Heart right ventricle (tissue), 16 donors: ENCODE results near the gene BRME1. TPM values are rescaled to one million over a fixed set of nuclear protein-coding genes. Genes with fewer than 3 reads are reported as not detected.

Source experiments
- ATAC-seq, 8 donors: fragments of 200-7000 bp; cut with Tn5 transposase; one replicate each; pipeline ENCODE4 v1.9.1; 2020; ENCODE audit warnings: mild to moderate bottlenecking in 8 of 8, moderate library complexity in 8 of 8, moderate number of reproducible peaks in 1 of 8
- DNase-seq, 2 donors: peaks; one replicate each; pipeline ENCODE4 v3.0.0-alpha.2; 2020
- H3K27ac ChIP-seq, 10 donors: fragments of 200-600 bp; sonication (generic) in 2 of 10; one replicate each; pipeline versions ENCODE4 v1.5.0 to v1.8.0; 2020 to 2022; ENCODE audit warnings: mild to moderate bottlenecking in 3 of 10
- H3K27me3 ChIP-seq, 7 donors: fragments of 200-600 bp; one replicate each; pipeline ENCODE4 v1.8.0; 2021 to 2022; ENCODE audit warnings: mild to moderate bottlenecking in 2 of 7
- H3K36me3 ChIP-seq, 9 donors: fragments of 200-600 bp; sonication (generic) in 1 of 9; one replicate each; pipeline versions ENCODE4 v1.5.0 to v1.8.0; 2020 to 2022; ENCODE audit warnings: mild to moderate bottlenecking in 2 of 9
- H3K4me1 ChIP-seq, 9 donors: fragments of 200-600 bp; sonication (generic) in 1 of 9; one replicate each; pipeline versions ENCODE4 v1.5.0 to v1.8.0; 2020 to 2022; ENCODE audit warnings: mild to moderate bottlenecking in 4 of 9
- H3K4me3 ChIP-seq, 10 donors: fragments of 200-600 bp; sonication (generic) in 2 of 10; one replicate each; pipeline versions ENCODE4 v1.5.0 to v1.8.0; 2020 to 2022; ENCODE audit warnings: mild to moderate bottlenecking in 7 of 10, moderate library complexity in 2 of 10
- H3K9me3 ChIP-seq, 11 donors: fragments of 200-600 bp in 10 of 11; sonication (generic) in 2 of 11; one replicate each; pipeline versions ENCODE4 v1.5.0 to v1.8.0; 2013 to 2022; ENCODE audit warnings: mild to moderate bottlenecking in 2 of 11, control low read depth in 1 of 11, moderate library complexity in 1 of 11
- WGBS, 2 donors: extraction: QIAGEN DNeasy Blood & Tissue Kit; methylation state at CpG; one replicate each; pipeline ENCODE4 v1.1.7; 2013; ENCODE audit warnings: inconsistent platforms in 1 of 2; 5-methylcytosine and 5-hydroxymethylcytosine counted together
- intact Hi-C, 10 donors: fragments of 100-400 bp; cut with DNase I; formaldehyde crosslinking; loops; one replicate each; pipeline versions ENCODE4 v1.11.1 to v1.14.2; 2022
- polyA plus RNA-seq, 2 donors: library from polyadenylated mRNA; stranded (reverse); fragments of 200-250 nt; gene quantifications; one replicate each; pipeline ENCODE4 v1.2.3, GENCODE V29; 2013
- total RNA-seq, 10 donors: library from RNA; stranded (reverse); fragmentation: NEBNext Ultra II Directional in 3 of 10; extraction: Animal tissue kit (Norgen Biotek cat#: 25700) in 3 of 10; gene quantifications; one replicate each; pipeline versions ENCODE4 v1.2.1 to v1.2.4, GENCODE V29; 2021 to 2023
- TF ChIP-seq, protein P1 (sequence below), 9 donors: fragments of 200-600 bp; sonication (generic) in 2 of 9; IDR thresholded peaks; one replicate each; pipeline versions ENCODE4 v1.5.0 to v1.8.0; 2021 to 2022; ENCODE audit warnings: antibody characterized with exemption in 9 of 9, mild to moderate bottlenecking in 5 of 9, moderate library complexity in 1 of 9
- donor health status: Arrhythmogenic right ventricular cardiomyopathy.
- donor health status: ischemic (EF 13 %, LVEDD 7.1; RV severe dilation, severe dysfunction).
- donor health status: healthy with polysubstance abuse.
- donor health status: DM: no; HTN: yes; CAD: no.
- donor health status: DM: no; HTN: no; CAD: no.
- donor health status: ischemic (EF 25% LVEDD 6.9; RV normal size, moderate dysfunction).
- donor health status: ischemic (EF 25% LVEDD 5.7; RV mildly dilated, moderate dysfunction).
- donor health status: healthy.
- donor health status: DM: yes; HTN: yes; CAD: no.
- donor health status: Ischemic cardiomyopathy.
- donor health status: ischemic (EF 35%, LVEDD 5.7; RV mildly dilated, moderate dysfunction).
- donor health status: nonischemic (EF 11% LVEDD 7.7; RV severe dilation, severe dysfunction).
- donor health status: DM: yes; HTN: yes; CAD: no.
- donor health status: PGD.
- donor health status: ischemic (EF 29% LVEDD 5.4; RV normal size, mild dysfunction).
- donor health status: nonischemic (EF 23%, LVEDD 6.1; RV moderate dilation, normal function).

The BRME1 gene
- total and polyA plus RNA-seq, 12 donors: 0.19 to 2.0 (median 0.63) TPM; not detected in 2

DNA sequence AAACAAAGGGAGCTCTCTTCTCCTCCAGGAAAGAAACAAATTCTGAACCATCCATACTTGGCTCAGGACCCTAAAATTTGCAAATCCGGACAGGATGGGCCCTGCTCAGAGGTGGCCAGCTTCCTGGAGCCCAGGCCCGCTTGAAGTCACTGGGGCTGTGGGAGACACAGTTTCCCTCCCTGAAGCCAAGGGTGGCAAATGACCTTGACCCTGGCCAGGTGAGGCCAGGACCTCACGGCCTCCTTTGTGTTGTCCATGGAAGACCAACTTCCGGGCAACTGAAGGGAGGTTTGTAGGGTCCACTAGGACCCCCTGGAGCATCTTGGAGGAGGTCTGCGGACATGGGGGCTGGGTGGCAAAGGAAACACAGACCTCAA lies 23.5 kb downstream of the BRME1 start:
- ATAC-seq (no peak), DNase-seq (no peak)
- Histone ChIP-seq H3K27ac (peak overlapping the region in 5 of 10 donors; percentile 58 to 87 (median 82)), H3K27me3 (no peaks in the 10 kb centered on the region), H3K4me1 (peaks cover 0 to 36% (median 28%) of the 10 kb centered on the region in 9 donors), H3K9me3 (no peaks in the 10 kb centered on the region), H3K4me3 (no peak overlapping the region), H3K36me3 (no peaks in the 10 kb centered on the region)
- WGBS, 2 donors: 81 to 83% methylated on average over 5 of the region's 5 CpGs
- intact Hi-C loops: loop anchor here in 7 of 10 donors (5.0 to 10.0 kb wide), 11 partner anchors 70 to 465 kb away; partner anchors contain the start of genes ASF1B (in 2 of the 7), DCAF15 (in 2 of the 7), IL27RA (in 2 of the 7) and MISP3 (in 1 of the 7)
- TF ChIP-seq, protein P1, sequence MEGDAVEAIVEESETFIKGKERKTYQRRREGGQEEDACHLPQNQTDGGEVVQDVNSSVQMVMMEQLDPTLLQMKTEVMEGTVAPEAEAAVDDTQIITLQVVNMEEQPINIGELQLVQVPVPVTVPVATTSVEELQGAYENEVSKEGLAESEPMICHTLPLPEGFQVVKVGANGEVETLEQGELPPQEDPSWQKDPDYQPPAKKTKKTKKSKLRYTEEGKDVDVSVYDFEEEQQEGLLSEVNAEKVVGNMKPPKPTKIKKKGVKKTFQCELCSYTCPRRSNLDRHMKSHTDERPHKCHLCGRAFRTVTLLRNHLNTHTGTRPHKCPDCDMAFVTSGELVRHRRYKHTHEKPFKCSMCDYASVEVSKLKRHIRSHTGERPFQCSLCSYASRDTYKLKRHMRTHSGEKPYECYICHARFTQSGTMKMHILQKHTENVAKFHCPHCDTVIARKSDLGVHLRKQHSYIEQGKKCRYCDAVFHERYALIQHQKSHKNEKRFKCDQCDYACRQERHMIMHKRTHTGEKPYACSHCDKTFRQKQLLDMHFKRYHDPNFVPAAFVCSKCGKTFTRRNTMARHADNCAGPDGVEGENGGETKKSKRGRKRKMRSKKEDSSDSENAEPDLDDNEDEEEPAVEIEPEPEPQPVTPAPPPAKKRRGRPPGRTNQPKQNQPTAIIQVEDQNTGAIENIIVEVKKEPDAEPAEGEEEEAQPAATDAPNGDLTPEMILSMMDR (IDR thresholded peaks at IDR 0.05): no peak

DNA sequence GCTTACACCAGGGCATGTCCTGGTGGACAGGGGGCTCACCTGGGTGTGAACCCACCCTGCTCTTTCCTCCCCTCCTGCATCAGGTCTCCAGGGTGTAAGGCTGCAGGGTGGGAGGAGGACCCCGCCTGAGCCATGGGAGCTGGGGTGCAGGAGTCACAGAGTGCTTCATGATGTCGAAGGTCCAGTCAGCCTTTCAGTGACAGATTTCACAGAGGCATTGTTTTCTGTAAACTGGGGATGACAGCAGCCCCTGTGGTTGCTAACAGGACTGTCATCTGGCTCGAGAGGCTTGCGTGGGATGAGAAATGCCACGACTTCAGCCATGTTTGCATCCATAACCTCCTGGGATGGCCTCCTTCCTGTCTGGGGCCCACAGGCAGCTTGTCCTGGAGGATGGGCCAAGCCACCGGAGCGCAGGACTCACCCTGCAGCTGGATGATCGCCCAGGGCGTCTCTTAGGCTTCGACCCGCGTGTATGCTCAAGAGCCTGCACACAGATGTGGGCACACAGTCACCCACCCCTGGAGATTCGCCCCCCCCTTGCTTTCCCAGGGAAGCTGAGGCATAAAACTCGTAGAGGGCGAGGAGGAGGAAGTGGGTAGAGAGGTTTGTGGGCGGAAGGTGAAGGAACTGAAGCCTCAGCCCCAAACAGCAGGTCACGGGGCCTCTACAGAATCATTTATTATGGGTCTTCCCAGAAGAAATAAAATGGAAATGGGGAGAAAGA lies 24.1 kb downstream of the BRME1 start:
- peaks cover 0 to 36% (median 28%) of the 10 kb centered on the region in 9 donors for H3K4me1 ChIP-seq

DNA sequence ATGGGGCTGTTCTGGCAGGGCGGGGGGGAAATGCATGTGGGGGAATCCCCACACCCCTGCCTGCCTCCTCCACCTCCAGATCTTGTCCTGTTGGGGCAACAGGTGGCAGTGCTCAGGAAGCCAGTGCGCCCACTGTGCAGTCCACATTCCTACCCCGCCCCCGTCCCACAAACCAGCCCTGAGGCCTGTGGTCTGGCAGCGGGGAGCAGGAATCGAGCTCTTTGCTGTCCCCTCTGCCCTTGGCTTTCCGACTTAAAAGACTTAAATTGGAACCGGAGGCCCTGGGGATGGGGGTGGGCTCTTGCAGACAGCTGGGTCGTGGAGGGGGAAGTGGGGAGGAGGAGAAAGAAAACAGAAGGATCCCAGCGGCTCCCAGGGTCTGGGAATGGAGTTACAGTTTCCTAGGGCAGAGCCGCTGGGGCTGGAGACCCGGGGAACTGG lies 24.6 kb downstream of the BRME1 start:
- no peak for DNase-seq
- TF ChIP-seq, protein P1 (IDR thresholded peaks at IDR 0.05): no peak
- H3K4me3 ChIP-seq: no peak overlapping the region
- H3K27me3 ChIP-seq: no peaks in the 10 kb centered on the region
- H3K4me1 ChIP-seq: peaks cover 0 to 36% (median 28%) of the 10 kb centered on the region in 9 donors
- WGBS, 2 donors: 48 to 60% methylated on average over 12 of the region's 12 CpGs
- no peaks in the 10 kb centered on the region for H3K9me3 ChIP-seq
- peak in 1 of 8 donors; percentile 15 for ATAC-seq
- no peaks in the 10 kb centered on the region for H3K36me3 ChIP-seq
- intact Hi-C loops: loop anchor here (2.0 to 10.0 kb wide), 15 partner anchors 71 to 466 kb away; partner anchors contain the start of genes DCAF15 (in 3 of the 10), ASF1B (in 2 of the 10), IL27RA (in 2 of the 10) and MISP3 (in 2 of the 10)
- peak overlapping the region in 7 of 10 donors; percentile 31 to 87 (median 73) for H3K27ac ChIP-seq

More for the DNA sequence above, 24.1 kb downstream of the BRME1 start:
- Histone ChIP-seq H3K27ac (peak overlapping the region in 7 of 10 donors; percentile 31 to 87 (median 73)), H3K4me3 (no peak overlapping the region), H3K27me3 (no peaks in the 10 kb centered on the region), H3K9me3 (no peaks in the 10 kb centered on the region), H3K36me3 (no peaks in the 10 kb centered on the region)
- ATAC-seq (no peak), DNase-seq (peak in 1 of 2 donors; percentile 44)
- WGBS, 2 donors: 54 to 67% methylated on average over 17 of the region's 17 CpGs
- TF ChIP-seq, protein P1 (IDR thresholded peaks at IDR 0.05): no peak
- intact Hi-C loops: loop anchor here (2.0 to 10.0 kb wide), 15 partner anchors 70 to 465 kb away; partner anchors contain the start of genes DCAF15 (in 3 of the 10), ASF1B (in 2 of the 10), IL27RA (in 2 of the 10) and MISP3 (in 2 of the 10)
